GM21825 (cell line): ENCODE data around the gene GXYLT1.
"Not testable (repeated sequence)": the region's sequence is repeated elsewhere in the genome, so short reads cannot be mapped to it uniquely, and the experiment has no call there.

ENCODE experiments used
- ATAC-seq: cut with Tn5 transposase; IDR thresholded peaks from one replicate; pipeline ENCODE4 v1.9.1; 2021; ENCODE audit warnings: mild to moderate bottlenecking, moderate library complexity; ENCODE audit not compliant: unreplicated experiment

GXYLT1 gene

GRCh38 chr12:42145552-42146215 is 1.0 kb upstream of the GXYLT1 start:
- ATAC-seq = no peak

GRCh38 chr12:42145197-42145549 is 499 bp upstream of the GXYLT1 start:
- ATAC-seq = peak; percentile 11

- no peak for ATAC-seq
These were observed 591 bp downstream of the GXYLT1 start for GRCh38 chr12:42144158-42144407.

GRCh38 chr12:42143452-42144157 is 1.1 kb downstream of the GXYLT1 start:
- no peak for ATAC-seq

GRCh38 chr12:42141981-42142606 is 2.6 kb downstream of the GXYLT1 start:
- no peak for ATAC-seq

- ATAC-seq = no peak
These were observed 3.8 kb downstream of the GXYLT1 start for GRCh38 chr12:42140901-42141300.

GRCh38 chr12:42135259-42135814 is 9.3 kb downstream of the GXYLT1 start:
- ATAC-seq = no peak

GRCh38 chr12:42130672-42131402 is 13.8 kb downstream of the GXYLT1 start:
- no peak for ATAC-seq

- no peak for ATAC-seq
These were observed 15.0 kb downstream of the GXYLT1 start for GRCh38 chr12:42129595-42130204.

- ATAC-seq = no peak
These were observed 15.8 kb downstream of the GXYLT1 start for GRCh38 chr12:42128888-42129287.

- no peak for ATAC-seq
These were observed 16.3 kb downstream of the GXYLT1 start for GRCh38 chr12:42128327-42128726.

GRCh38 chr12:42126963-42127362 is 17.7 kb downstream of the GXYLT1 start:
- ATAC-seq = no peak

- ATAC-seq = no peak
These were observed 19.3 kb downstream of the GXYLT1 start for GRCh38 chr12:42125388-42125767.

GRCh38 chr12:42124764-42125387 is 19.8 kb downstream of the GXYLT1 start:
- no peak for ATAC-seq

GRCh38 chr12:42119085-42119633 is 25.5 kb downstream of the GXYLT1 start:
- ATAC-seq = no peak

GRCh38 chr12:42118136-42118879 is 26.4 kb downstream of the GXYLT1 start:
- no peak for ATAC-seq

- ATAC-seq = no peak
These were observed 35.6 kb downstream of the GXYLT1 start for GRCh38 chr12:42109031-42109430.

- ATAC-seq = not testable (repeated sequence)
These were observed 37.9 kb downstream of the GXYLT1 start for GRCh38 chr12:42106791-42107190.

GRCh38 chr12:42104784-42105183 is 39.9 kb downstream of the GXYLT1 start:
- no peak for ATAC-seq

- ATAC-seq = no peak
These were observed 40.6 kb downstream of the GXYLT1 start for GRCh38 chr12:42104087-42104486.
